Thyroid gland (tissue), 4 donors: Measurements from ENCODE around the gene NALCN.

Experiments
- CTCF ChIP-seq, 6 experiments: fragments of 200-600 bp in 3 of 6; fragments of 450-650 bp in 3 of 6; sonication (generic) in 3 of 6; IDR thresholded peaks; one replicate each; pipeline ENCODE4 v1.5.1; 2016 to 2019; ENCODE audit warnings: antibody characterized with exemption in 6 of 6, mild to moderate bottlenecking in 2 of 6, inconsistent platforms in 1 of 6, moderate library complexity in 1 of 6
- POLR2A ChIP-seq, 2 donors: fragments of 450-650 bp; IDR thresholded peaks; one replicate each; pipeline ENCODE4 v1.6.1; 2017; ENCODE audit warnings: antibody characterized with exemption in 2 of 2, mild to moderate bottlenecking in 2 of 2, moderate library complexity in 1 of 2

GRCh38 chr13:101258509-101258908 lies 157.8 kb downstream of the NALCN start:
- TF ChIP-seq POLR2A (IDR thresholded peaks at IDR 0.05) (no peak), CTCF (IDR thresholded peaks at IDR 0.05) (no peak)
